HUES48 (cell line): ENCODE data around the gene FARP1.
A peak's percentile ranks its signal among the peaks of the same experiment; 100 is the strongest.
"Not testable (repeated sequence)": the region's sequence is repeated elsewhere in the genome, so short reads cannot be mapped to it uniquely, and the experiment has no call there.

Source experiments
- H3K27ac ChIP-seq: one replicate; pipeline ENCODE4 v1.7.0; 2013; ENCODE audit warnings: low read depth, low read length, inconsistent platforms
- H3K27me3 ChIP-seq: 2 replicates; pipeline ENCODE4 v1.6.1; 2013; ENCODE audit warnings: mild to moderate bottlenecking, low read length; ENCODE audit not compliant: control insufficient read depth, insufficient read depth
- H3K36me3 ChIP-seq: 2 replicates; pipeline ENCODE4 v1.6.1; 2013; ENCODE audit warnings: low read length; ENCODE audit not compliant: control insufficient read depth, insufficient read depth
- H3K4me1 ChIP-seq: 2 replicates; pipeline ENCODE4 v1.6.1; 2013; ENCODE audit warnings: mild to moderate bottlenecking, low read length; ENCODE audit not compliant: control insufficient read depth, insufficient read depth
- H3K4me3 ChIP-seq: 2 replicates; pipeline ENCODE4 v1.5.1; 2013; ENCODE audit warnings: mild to moderate bottlenecking, low read depth, low read length
- H3K9ac ChIP-seq: 2 replicates; pipeline ENCODE4 v1.6.1; 2013; ENCODE audit warnings: mild to moderate bottlenecking, low read depth, low read length, moderate library complexity
- H3K9me3 ChIP-seq: 2 replicates; pipeline ENCODE4 v1.6.1; 2013; ENCODE audit warnings: low read length; ENCODE audit not compliant: control insufficient read depth, insufficient read depth

Gene FARP1

GRCh38 chr13:98405107-98405571 is 262.2 kb downstream of the FARP1 start:
- no peaks in the 10 kb centered on the region for H3K9me3 ChIP-seq
- H3K27ac ChIP-seq, result peak overlapping the region; percentile 54
- no peaks in the 10 kb centered on the region for H3K27me3 ChIP-seq
- H3K9ac ChIP-seq, result 0 out of 2 replicates have a peak overlapping the region, but pooled peaks have one; percentile 34
- peaks cover 13% of the 10 kb centered on the region for H3K4me1 ChIP-seq
- peaks cover 14% of the 10 kb centered on the region for H3K36me3 ChIP-seq
- H3K4me3 ChIP-seq, result no peak overlapping the region

GRCh38 chr13:98405690-98406344 is 262.9 kb downstream of the FARP1 start:
- H3K27me3 ChIP-seq, result no peaks in the 10 kb centered on the region
- H3K27ac ChIP-seq, result no peak overlapping the region
- peaks cover 13% of the 10 kb centered on the region for H3K4me1 ChIP-seq
- peaks cover 20% of the 10 kb centered on the region for H3K36me3 ChIP-seq
- H3K9ac ChIP-seq, result no peak overlapping the region
- no peak overlapping the region for H3K4me3 ChIP-seq
- H3K9me3 ChIP-seq, result no peaks in the 10 kb centered on the region

GRCh38 chr13:98406427-98406826 is 263.5 kb downstream of the FARP1 start:
- H3K4me3 ChIP-seq, result no peak overlapping the region
- H3K4me1 ChIP-seq, result peaks cover 13% of the 10 kb centered on the region
- peaks cover 22% of the 10 kb centered on the region for H3K36me3 ChIP-seq
- H3K9ac ChIP-seq, result no peak overlapping the region
- H3K27ac ChIP-seq, result no peak overlapping the region
- H3K27me3 ChIP-seq, result no peaks in the 10 kb centered on the region
- no peaks in the 10 kb centered on the region for H3K9me3 ChIP-seq

GRCh38 chr13:98406971-98407370 is 264.1 kb downstream of the FARP1 start:
- Histone ChIP-seq H3K27me3 (no peaks in the 10 kb centered on the region), H3K36me3 (peaks cover 28% of the 10 kb centered on the region), H3K4me3 (no peak overlapping the region), H3K4me1 (peaks cover 13% of the 10 kb centered on the region), H3K9ac (no peak overlapping the region), H3K9me3 (no peaks in the 10 kb centered on the region), H3K27ac (no peak overlapping the region)

- Histone ChIP-seq H3K9me3 (no peaks in the 10 kb centered on the region), H3K9ac (no peak overlapping the region), H3K27me3 (no peaks in the 10 kb centered on the region), H3K36me3 (peaks cover 34% of the 10 kb centered on the region), H3K4me3 (no peak overlapping the region), H3K27ac (no peak overlapping the region), H3K4me1 (peaks cover 13% of the 10 kb centered on the region)
Observed at GRCh38 chr13:98407575-98407974, 264.7 kb downstream of the FARP1 start.

GRCh38 chr13:98409281-98409680 is 266.4 kb downstream of the FARP1 start:
- Histone ChIP-seq H3K9ac (no peak overlapping the region), H3K9me3 (no peaks in the 10 kb centered on the region)

GRCh38 chr13:98410612-98411011 is 267.7 kb downstream of the FARP1 start:
- no peaks in the 10 kb centered on the region for H3K27me3 ChIP-seq
- peaks cover 49% of the 10 kb centered on the region for H3K36me3 ChIP-seq
- H3K4me1 ChIP-seq, result 0 out of 2 replicates have a peak, but pooled peaks cover under 1% of the 10 kb centered on the region
- no peak overlapping the region for H3K9ac ChIP-seq
- H3K27ac ChIP-seq, result no peak overlapping the region
- H3K9me3 ChIP-seq, result no peaks in the 10 kb centered on the region
- H3K4me3 ChIP-seq, result no peak overlapping the region

More at GRCh38 chr13:98409281-98409680, 266.4 kb downstream of the FARP1 start:
- Histone ChIP-seq H3K36me3 (peaks cover 36% of the 10 kb centered on the region), H3K4me1 (peaks cover 13% of the 10 kb centered on the region), H3K27ac (no peak overlapping the region), H3K4me3 (no peak overlapping the region), H3K27me3 (no peaks in the 10 kb centered on the region)

- no peak overlapping the region for H3K4me3 ChIP-seq
- no peak overlapping the region for H3K27ac ChIP-seq
- peaks cover 52% of the 10 kb centered on the region for H3K36me3 ChIP-seq
- H3K4me1 ChIP-seq, result no peaks in the 10 kb centered on the region
- no peaks in the 10 kb centered on the region for H3K27me3 ChIP-seq
- no peaks in the 10 kb centered on the region for H3K9me3 ChIP-seq
- H3K9ac ChIP-seq, result no peak overlapping the region
Observed at GRCh38 chr13:98411013-98411412, 268.1 kb downstream of the FARP1 start.

- H3K36me3 ChIP-seq, result peaks cover 60% of the 10 kb centered on the region
- no peak overlapping the region for H3K4me3 ChIP-seq
- H3K27ac ChIP-seq, result no peak overlapping the region
- no peaks in the 10 kb centered on the region for H3K27me3 ChIP-seq
- H3K9ac ChIP-seq, result no peak overlapping the region
- H3K9me3 ChIP-seq, result no peaks in the 10 kb centered on the region
- no peaks in the 10 kb centered on the region for H3K4me1 ChIP-seq
Observed at GRCh38 chr13:98411617-98412265, 268.8 kb downstream of the FARP1 start.

GRCh38 chr13:98413278-98413677 is 270.4 kb downstream of the FARP1 start:
- H3K27me3 ChIP-seq, H3K27ac ChIP-seq, H3K4me3 ChIP-seq, H3K9me3 ChIP-seq, H3K4me1 ChIP-seq, H3K9ac ChIP-seq: not testable (repeated sequence)
- H3K36me3 ChIP-seq, result peaks cover 61% of the 10 kb centered on the region

GRCh38 chr13:98413796-98414195 is 270.9 kb downstream of the FARP1 start:
- no peaks in the 10 kb centered on the region for H3K4me1 ChIP-seq
- no peak overlapping the region for H3K4me3 ChIP-seq
- H3K27me3 ChIP-seq, result no peaks in the 10 kb centered on the region
- no peak overlapping the region for H3K9ac ChIP-seq
- H3K27ac ChIP-seq, result no peak overlapping the region
- H3K9me3 ChIP-seq, result no peaks in the 10 kb centered on the region
- peaks cover 65% of the 10 kb centered on the region for H3K36me3 ChIP-seq
